Muscle layer of colon (tissue), 2 donors: ENCODE results near the gene SCD5.
"Not testable (repeated sequence)": the region's sequence is repeated elsewhere in the genome, so short reads cannot be mapped to it uniquely, and the experiment has no call there.

Experiments used
- H3K27ac ChIP-seq: one replicate; pipeline ENCODE4 v1.7.0; 2013; ENCODE audit warnings: low read depth, mild to moderate bottlenecking, low read length, moderate library complexity
- H3K27me3 ChIP-seq, 2 donors: one replicate each; pipeline ENCODE4 v1.7.0; 2013; ENCODE audit warnings: low read length in 2 of 2, mild to moderate bottlenecking in 2 of 2; ENCODE audit not compliant: insufficient read depth in 2 of 2, control insufficient read depth in 1 of 2
- H3K36me3 ChIP-seq: one replicate; pipeline ENCODE4 v1.7.0; 2013; ENCODE audit warnings: mild to moderate bottlenecking, low read length; ENCODE audit not compliant: insufficient read depth
- H3K4me1 ChIP-seq: one replicate; pipeline ENCODE4 v1.7.0; 2013; ENCODE audit warnings: mild to moderate bottlenecking, low read length; ENCODE audit not compliant: insufficient read depth
- H3K4me3 ChIP-seq, 2 donors: one replicate each; pipeline ENCODE4 v1.7.0; 2013; ENCODE audit warnings: low read length in 2 of 2, low read depth in 1 of 2, mild to moderate bottlenecking in 1 of 2, moderate library complexity in 1 of 2
- H3K9ac ChIP-seq: one replicate; pipeline ENCODE4 v1.7.0; 2013; ENCODE audit warnings: low read length
- H3K9me3 ChIP-seq: one replicate; pipeline ENCODE4 v1.7.0; 2013; ENCODE audit warnings: mild to moderate bottlenecking, low read length
- donor health status: abdominal sarcoma.
- donor health status: Adenocarcinoma of cecum.

The SCD5 gene

DNA sequence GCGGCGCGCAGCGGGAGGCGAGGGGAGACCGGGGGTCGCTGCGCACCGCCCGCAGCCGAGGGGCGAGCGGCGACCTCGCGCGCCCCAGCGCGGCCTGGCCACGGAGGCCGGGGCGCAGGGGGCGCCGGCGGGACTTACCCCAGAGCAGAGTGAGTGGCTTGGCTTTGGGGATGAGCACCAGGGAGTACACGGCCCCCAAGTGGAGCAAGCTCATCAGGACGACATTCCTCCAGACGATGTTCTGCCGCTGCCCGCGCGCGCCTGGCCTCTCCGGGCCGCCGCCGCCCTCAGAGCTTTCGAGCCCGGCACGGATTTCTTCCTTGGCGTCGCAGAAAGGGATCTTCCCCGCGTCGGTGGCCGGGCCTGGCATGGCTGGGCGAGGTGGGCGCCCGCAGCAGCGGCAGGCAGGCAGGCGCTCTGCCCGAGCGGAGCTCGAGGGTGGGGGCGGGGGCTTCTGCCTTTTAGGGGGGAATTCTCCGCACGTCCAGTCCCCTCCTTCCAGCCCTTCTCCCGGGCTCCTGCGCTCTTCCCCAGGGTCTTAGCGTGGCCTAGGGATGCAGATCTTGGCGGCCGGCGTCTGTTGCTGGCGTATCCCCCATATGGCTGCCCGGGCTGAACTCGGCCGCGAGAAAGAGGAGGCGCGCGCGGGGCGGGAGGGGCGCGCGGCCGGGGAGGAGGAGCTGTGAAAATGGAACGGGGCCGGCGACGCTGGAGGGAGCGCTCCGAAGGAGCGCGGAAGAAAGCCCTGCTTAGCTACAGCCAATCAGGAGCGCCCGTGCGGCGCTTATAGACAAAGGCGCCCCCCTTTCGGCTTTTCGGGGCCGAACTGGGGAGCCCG, at the start of gene SCD5:
Gene SCD5 (minus strand): TSS at position 629 of the 838 bp plus-strand sequence. CDS start 259 bp downstream, at position 370.
- Histone ChIP-seq H3K4me1 (peaks cover 14% of the 10 kb centered on the region), H3K27ac (peak within 1 kb of the TSS; percentile 74), H3K9me3 (no peaks in the 10 kb centered on the region), H3K36me3 (no peaks in the 10 kb centered on the region), H3K27me3 (no peaks in the 10 kb centered on the region), H3K9ac (peak within 1 kb of the TSS; percentile 11), H3K4me3 (peak within 1 kb of the TSS; percentile 68 to 71)

DNA sequence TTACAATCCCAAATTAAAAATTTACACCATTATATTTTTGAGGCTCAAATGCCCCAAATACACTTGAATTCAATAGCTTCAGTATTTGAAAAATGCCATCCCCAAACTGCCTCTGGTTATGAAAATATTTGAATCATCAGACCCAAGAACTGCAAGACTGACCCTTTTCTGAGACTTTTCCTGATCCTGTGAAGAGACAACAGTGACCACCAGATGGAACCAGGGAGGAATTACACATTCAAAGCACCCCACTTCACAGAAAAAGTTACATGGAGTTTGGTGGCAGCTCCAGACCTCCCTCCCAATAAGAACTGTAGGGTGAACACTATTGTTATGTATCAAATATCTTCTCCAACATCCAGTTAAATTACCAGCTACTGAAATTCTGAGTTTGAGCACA, 44.0 kb upstream of the SCD5 start:
- no peak overlapping the region for H3K9ac ChIP-seq
- H3K4me1 ChIP-seq, result no peaks in the 10 kb centered on the region
- H3K27ac ChIP-seq, result no peak overlapping the region
- no peaks in the 10 kb centered on the region for H3K27me3 ChIP-seq
- no peak overlapping the region for H3K4me3 ChIP-seq
- H3K9me3 ChIP-seq, result no peaks in the 10 kb centered on the region
- peaks cover 50% of the 10 kb centered on the region for H3K36me3 ChIP-seq

GRCh38 chr4:82839624-82840023, 41.0 kb upstream of the SCD5 start:
- no peaks in the 10 kb centered on the region for H3K27me3 ChIP-seq
- no peaks in the 10 kb centered on the region for H3K9me3 ChIP-seq
- peaks cover under 1% of the 10 kb centered on the region for H3K4me1 ChIP-seq
- H3K4me3 ChIP-seq, result no peak overlapping the region
- no peak overlapping the region for H3K27ac ChIP-seq
- H3K9ac ChIP-seq, result no peak overlapping the region
- peaks cover 33% of the 10 kb centered on the region for H3K36me3 ChIP-seq

GRCh38 chr4:82833696-82834313, 35.2 kb upstream of the SCD5 start:
- no peaks in the 10 kb centered on the region for H3K27me3 ChIP-seq
- no peak overlapping the region for H3K4me3 ChIP-seq
- H3K27ac ChIP-seq, result peak overlapping the region; percentile 27
- no peaks in the 10 kb centered on the region for H3K9me3 ChIP-seq
- no peak overlapping the region for H3K9ac ChIP-seq
- H3K4me1 ChIP-seq, result peaks cover 13% of the 10 kb centered on the region
- peaks cover 6% of the 10 kb centered on the region for H3K36me3 ChIP-seq

DNA sequence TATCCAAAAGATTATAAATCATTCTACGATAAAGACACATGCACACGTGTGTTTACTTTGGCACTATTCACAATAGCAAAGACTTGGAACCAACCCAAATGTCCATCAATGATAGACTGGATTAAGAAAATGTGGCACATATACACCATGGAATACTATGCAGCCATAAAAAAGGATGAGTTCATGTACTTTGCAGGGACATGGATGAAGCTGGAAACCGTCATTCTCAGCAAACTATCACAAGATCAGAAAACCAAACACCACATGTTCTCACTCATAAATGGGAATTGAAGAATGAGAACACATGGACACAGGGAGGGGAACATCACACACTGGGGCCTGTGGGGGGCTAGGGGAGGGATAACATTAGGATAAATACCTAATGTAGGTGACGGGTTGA, 34.5 kb upstream of the SCD5 start:
- not testable (repeated sequence) for H3K9me3 ChIP-seq, H3K27me3 ChIP-seq, H3K27ac ChIP-seq, H3K4me3 ChIP-seq, H3K9ac ChIP-seq
- Histone ChIP-seq H3K4me1 (peaks cover 13% of the 10 kb centered on the region), H3K36me3 (peaks cover 12% of the 10 kb centered on the region)

DNA sequence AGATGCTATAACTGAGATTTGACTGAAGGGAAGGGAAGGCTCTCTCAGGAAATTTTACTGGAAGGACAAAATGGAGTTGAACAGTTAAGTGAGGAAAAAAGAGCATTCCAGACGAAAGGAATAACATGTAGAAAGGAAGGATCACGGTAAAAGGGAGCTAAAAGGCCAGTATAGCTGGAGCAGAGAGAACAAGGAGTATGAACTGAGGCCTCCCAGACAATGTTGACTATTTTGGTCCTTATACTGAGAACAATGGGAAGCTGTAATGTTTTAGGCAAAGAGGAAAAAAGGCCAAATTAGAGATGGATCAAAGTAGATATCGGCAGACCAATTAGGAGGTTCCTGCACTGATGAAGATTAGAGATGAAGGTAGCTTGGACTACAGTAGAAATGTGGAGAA, 26.8 kb upstream of the SCD5 start:
- no peaks in the 10 kb centered on the region for H3K4me1 ChIP-seq
- H3K9me3 ChIP-seq, result no peaks in the 10 kb centered on the region
- H3K27me3 ChIP-seq, result no peaks in the 10 kb centered on the region
- H3K27ac ChIP-seq, result no peak overlapping the region
- H3K4me3 ChIP-seq, result no peak overlapping the region
- peaks cover 68% of the 10 kb centered on the region for H3K36me3 ChIP-seq
- no peak overlapping the region for H3K9ac ChIP-seq

- no peak overlapping the region for H3K9ac ChIP-seq
- no peak overlapping the region for H3K4me3 ChIP-seq
- H3K27me3 ChIP-seq, result no peaks in the 10 kb centered on the region
- no peak overlapping the region for H3K27ac ChIP-seq
- peaks cover 72% of the 10 kb centered on the region for H3K36me3 ChIP-seq
- no peaks in the 10 kb centered on the region for H3K4me1 ChIP-seq
- H3K9me3 ChIP-seq, result no peaks in the 10 kb centered on the region
Observed at GRCh38 chr4:82823062-82823461, 24.5 kb upstream of the SCD5 start.

- Histone ChIP-seq H3K9ac (no peak overlapping the region), H3K4me1 (no peaks in the 10 kb centered on the region), H3K36me3 (peaks cover 53% of the 10 kb centered on the region), H3K27me3 (no peaks in the 10 kb centered on the region), H3K27ac (no peak overlapping the region), H3K4me3 (no peak overlapping the region), H3K9me3 (no peaks in the 10 kb centered on the region)
Observed at GRCh38 chr4:82820689-82821088, 22.1 kb upstream of the SCD5 start.

GRCh38 chr4:82818664-82819662, 20.4 kb upstream of the SCD5 start:
- peaks cover 37% of the 10 kb centered on the region for H3K36me3 ChIP-seq
- no peaks in the 10 kb centered on the region for H3K9me3 ChIP-seq
- H3K27ac ChIP-seq, result no peak overlapping the region
- H3K4me1 ChIP-seq, result no peaks in the 10 kb centered on the region
- H3K4me3 ChIP-seq, result no peak overlapping the region
- H3K27me3 ChIP-seq, result no peaks in the 10 kb centered on the region
- H3K9ac ChIP-seq, result no peak overlapping the region

DNA sequence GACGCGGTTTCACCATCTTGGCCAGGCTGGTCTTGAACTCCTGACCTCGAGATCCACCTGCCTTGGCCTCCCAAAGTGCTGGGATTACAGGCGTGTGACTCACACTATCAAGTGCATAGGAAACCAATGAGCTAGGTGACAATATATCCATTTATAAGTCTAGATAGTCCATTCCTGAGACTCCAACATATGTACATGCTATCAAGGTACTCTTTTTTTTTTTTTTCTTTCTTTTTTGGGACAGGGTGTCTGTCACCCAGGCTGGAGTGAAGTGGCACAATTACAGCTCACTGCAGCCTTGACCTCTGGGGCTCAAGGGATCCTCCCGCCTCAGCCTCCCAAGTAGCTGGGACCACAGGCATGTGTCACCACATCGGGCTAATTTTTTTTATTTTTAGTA, 18.3 kb upstream of the SCD5 start:
- peaks cover 19% of the 10 kb centered on the region for H3K36me3 ChIP-seq
- not testable (repeated sequence) for H3K27ac ChIP-seq, H3K4me3 ChIP-seq, H3K9me3 ChIP-seq, H3K27me3 ChIP-seq, H3K9ac ChIP-seq, H3K4me1 ChIP-seq

DNA sequence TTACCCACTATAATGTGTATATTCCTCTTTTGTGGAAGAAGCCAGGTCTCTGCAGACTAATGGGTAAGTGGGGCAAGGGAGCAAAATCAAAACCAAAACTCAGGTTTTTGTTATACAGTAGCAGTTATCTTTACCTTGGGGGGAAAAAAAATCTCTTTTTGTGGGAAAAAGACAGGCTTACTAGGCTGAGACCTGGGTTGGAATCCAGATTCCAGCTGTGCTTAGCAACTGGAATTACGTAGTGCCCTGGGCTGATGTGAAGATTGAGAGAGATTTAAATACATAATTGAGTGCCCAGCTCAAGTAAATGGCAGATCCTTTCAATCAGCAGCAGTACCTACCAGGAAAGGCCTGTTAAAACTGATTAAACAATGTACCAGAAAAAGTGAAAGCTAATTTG, 15.4 kb upstream of the SCD5 start:
- Histone ChIP-seq H3K36me3 (peaks cover 7% of the 10 kb centered on the region), H3K27me3 (no peaks in the 10 kb centered on the region), H3K9me3 (no peaks in the 10 kb centered on the region), H3K27ac (no peak overlapping the region), H3K4me3 (no peak overlapping the region), H3K9ac (no peak overlapping the region), H3K4me1 (peaks cover 11% of the 10 kb centered on the region)
